NOMO-1 (cell line): ENCODE measurements around the gene WHRN.
A peak's percentile ranks its signal among the peaks of the same experiment; 100 is the strongest.

Experiments
- DNase-seq, 2 experiments: peaks; one replicate each; lab custom pipeline; 2025; ENCODE audit not compliant: unreplicated experiment in 2 of 2; lab: John Stamatoyannopoulos, UW

Gene WHRN

DNA sequence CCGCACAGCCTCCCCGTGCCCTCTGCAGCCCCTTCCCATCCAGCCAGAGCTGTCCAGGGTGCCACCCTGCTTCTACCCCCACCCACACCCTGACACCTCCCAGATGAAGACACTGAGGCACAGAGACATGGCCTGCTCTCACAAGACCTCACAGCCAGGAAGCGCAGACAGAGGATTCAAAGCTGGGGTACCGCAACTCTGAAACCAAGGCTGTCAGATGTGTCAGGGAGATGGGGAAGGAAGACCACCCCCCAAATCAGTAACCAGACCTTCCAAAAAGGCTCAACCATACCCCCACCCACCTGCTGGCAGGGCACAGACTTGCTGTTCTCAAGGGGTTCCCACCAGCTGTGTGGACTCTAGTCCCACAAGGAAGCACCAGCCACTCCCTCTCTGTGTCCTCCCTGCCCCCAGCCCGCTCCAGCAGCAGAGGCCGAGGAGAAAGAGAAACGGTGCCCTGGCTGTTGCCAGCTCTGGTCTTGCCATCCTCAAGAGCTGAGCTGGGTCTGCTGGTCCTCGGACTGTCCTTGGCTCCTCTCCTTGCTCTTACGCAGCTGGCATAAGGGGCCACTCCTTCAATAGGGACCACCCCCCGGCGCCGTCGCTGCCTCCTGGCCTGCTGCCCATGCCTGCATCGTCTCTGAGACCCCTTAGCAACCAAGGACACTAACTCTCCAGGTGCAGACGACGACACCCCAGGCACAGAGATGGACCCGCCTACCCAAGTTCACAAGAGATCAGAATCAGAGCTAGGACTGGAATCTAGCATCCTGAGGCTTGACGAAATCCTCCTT is 118.2 kb downstream of the WHRN start:
- no peak for DNase-seq

DNA sequence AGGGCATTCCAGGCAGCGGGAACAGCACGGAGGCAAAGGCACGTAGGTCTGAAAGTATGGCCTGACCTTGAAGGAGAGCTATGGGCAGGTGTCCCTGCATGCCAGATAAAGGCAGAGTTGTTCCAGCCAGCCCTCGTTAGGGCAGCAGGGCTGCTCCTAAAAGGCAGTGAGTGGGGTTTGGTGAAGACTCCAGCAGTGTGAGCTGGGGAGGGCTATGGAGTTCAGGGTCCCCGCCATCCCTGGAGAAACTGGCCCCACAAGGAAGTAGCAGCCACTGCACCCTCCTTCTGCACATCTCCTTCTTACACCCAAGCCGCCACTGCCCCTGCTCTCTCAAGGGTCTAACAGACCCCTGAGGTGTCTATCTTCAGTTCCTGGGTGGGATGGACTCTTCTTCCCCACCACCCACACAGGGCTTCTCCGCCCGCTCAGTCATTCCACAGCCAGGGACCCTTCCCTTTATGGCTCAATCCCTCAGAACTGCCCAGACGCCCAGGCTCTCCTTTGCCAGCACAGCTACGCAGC is 118.8 kb downstream of the WHRN start:
- DNase-seq, result no peak

DNA sequence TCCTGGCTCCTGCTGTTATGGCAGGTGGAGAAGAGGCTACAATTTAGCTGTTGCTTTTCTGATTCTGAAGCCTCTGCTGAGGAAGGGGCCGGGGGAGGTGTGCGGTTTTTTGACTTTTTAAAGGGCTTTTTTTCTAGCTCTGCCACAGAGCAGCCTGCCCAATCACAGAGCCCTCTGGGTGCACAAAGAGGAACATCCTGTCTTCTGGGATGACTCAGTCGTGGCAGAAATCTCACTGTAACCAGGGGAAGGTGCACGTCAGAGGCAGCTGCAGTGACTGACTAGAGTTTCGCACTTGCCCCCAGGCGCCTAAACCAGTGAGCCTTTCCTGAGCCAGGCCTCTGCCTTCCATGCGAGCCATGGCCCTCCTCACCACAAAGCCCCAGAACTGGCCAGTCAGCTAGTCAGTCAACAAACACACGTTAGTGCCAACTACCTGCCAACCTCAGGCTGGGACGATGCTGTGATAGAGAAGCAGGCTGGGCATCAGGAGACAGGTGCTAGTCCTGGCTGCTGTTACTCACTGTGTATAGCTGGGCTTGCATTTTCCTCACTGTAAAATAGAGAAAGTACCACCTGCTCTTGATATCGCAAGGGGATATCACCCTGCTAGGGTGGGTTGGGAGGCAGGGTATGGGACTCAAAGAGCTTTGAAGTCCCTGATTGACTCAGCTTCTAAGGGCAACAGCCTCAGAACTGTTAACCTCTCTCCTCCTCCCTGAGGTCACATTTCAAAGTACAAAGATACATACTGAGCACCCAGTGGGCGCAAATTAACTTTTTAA is 119.7 kb downstream of the WHRN start:
- DNase-seq, result peak; percentile 95 to 96

DNA sequence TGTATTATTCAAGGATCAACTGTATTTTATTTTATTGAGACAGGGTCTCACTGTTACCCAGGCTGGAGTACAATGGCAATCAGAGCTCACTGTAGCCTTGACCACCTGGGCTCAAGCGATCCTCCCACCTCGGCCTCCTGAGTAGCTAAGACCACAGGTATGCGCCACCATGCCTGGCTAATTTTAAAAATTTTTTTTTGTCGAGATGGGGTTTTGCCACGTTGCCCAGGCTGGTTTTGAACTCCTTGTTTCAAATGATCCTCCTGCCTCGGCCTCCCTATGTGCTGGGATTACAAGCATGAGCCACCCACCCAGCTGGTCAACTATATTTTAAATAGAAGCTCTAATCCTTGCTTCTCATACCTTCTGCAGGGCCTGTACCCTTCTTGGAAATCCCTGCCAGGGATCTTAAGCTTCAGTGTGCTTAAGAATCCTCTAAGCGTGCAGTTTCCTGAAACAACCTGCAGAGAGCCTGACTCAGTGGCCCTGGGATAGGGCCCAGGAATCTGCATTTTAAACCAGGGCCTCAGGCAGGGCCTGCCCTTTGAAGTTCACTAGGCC is 120.4 kb downstream of the WHRN start:
- no peak for DNase-seq

DNA sequence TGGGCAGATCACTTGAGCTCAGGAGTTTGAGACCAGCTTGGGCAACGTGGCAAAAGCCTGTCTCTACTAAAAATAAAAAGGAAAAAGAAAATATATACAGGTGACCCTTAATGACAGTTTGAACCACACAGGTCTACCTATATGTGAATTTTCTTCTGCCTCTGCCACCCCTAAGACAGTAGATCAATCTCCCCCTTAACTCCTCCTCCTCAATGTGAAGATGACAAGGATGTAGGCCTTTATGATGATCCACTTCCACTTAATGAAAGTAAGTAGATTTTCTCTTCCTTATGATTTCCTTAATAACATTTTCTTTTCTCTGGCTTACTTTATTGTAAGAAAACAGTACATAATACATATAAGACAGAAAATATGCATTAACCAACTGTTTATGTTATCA is 120.9 kb downstream of the WHRN start:
- no peak for DNase-seq

DNA sequence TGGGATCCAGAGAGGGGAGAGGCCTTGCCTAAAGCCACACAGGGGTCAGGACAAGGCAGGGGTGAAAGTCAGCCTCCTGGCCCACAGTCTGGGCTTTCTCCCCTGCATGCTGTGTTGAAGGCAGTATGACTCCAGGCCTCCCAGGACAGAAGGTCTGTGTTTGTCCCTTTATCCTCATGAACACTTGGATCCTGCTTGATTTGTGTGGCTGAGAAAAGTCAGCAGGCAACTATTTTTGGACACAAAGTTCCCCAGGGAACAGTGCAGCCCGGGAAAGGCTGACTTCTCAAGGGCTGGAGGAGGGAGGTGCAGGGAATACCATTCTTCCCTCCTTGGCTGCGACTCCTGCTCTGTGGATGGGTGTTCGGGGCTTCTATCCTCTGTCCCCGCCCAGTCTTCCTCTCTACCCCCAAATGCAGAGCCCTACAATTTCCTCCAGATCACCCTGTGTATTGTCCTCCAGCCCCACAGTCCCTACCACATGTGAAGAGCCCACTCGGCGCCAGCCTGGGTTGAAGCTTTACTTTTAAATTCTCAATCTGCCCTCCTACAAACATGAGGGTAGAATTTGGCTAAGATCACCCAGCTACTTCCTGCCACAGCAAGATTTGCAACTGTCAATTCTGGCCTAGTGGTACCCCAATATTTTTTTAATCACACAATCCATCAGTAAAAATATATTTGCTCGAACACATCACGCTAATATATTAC is 121.6 kb downstream of the WHRN start:
- no peak for DNase-seq

DNA sequence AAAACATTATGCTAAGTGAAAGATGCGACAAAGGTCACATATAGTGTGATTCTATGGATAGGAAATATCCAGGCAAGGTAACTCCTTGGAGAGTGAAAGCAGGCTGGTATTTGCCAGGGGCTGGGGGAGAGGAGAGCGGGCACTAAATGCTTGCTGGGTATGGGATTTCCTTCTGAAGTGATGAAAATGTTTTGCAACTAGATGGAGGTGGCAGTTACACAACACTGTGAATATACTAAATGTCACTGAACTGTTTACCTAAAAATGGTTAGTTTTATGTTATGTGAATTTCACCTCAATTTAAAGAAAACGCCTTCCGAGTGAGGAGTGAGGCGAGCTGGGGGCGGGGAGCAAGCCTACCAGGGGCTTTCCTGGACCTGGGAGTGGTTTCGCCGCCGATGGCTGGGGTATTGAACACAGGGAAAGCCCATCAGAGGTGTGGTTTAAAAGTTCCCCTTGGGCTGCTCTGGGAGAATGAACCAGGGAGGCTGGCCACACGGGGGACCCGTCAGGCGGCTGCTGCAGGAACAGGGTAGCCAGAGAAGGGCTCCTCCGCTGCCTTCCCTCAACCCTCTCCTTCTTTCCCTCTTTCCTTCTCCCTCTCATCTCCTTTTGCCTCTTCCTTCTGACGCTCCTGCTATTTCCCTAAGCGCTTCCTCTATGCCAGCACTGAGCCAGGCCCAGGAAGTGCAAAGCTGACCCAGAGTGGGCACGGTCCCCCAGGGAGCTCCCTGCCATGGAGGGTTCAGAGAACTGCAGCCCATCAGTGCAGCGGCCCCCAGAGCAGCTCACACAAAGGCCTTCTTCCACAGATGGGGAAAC is 122.4 kb downstream of the WHRN start:
- DNase-seq, result peak; percentile 20 to 48

DNA sequence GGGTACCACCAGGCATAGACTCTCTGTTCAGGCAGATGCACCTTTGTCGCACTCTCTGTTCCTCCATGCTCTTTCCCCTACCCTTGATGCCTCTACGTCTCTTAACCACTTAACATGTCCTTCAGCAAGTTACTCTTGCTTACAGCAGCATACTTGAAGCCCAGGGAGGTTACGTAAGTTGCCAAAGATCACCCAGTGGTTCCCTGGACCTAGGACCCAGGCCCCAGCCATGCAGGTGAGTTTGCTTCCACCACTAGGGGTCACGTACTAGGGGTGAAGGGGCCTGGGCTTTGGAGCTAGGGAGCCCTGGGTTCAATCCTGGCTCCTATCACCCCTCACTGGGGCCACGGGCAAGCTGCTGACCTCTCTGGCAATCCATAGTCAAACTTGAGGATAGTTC is 126.4 kb downstream of the WHRN start:
- no peak for DNase-seq

DNA sequence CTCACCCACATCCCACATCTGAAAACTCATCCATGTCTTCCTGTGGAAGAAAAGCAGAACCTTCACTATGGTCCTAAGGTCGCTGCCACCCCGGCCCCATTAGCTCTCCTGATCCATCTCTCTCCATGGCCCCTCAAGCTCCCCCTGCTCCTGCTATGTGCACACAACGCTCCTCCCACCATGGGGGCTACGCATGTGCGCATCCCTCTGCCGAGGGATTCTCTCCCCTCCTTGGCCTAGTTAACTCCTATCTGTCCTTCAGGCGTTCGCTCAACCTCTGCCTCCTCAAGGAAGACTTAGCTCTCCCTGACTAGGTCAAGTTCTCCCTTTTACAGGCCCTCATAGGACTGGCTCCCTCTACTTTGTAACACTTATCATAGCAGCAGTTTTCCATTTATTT is 127.3 kb downstream of the WHRN start:
- DNase-seq, result no peak

DNA sequence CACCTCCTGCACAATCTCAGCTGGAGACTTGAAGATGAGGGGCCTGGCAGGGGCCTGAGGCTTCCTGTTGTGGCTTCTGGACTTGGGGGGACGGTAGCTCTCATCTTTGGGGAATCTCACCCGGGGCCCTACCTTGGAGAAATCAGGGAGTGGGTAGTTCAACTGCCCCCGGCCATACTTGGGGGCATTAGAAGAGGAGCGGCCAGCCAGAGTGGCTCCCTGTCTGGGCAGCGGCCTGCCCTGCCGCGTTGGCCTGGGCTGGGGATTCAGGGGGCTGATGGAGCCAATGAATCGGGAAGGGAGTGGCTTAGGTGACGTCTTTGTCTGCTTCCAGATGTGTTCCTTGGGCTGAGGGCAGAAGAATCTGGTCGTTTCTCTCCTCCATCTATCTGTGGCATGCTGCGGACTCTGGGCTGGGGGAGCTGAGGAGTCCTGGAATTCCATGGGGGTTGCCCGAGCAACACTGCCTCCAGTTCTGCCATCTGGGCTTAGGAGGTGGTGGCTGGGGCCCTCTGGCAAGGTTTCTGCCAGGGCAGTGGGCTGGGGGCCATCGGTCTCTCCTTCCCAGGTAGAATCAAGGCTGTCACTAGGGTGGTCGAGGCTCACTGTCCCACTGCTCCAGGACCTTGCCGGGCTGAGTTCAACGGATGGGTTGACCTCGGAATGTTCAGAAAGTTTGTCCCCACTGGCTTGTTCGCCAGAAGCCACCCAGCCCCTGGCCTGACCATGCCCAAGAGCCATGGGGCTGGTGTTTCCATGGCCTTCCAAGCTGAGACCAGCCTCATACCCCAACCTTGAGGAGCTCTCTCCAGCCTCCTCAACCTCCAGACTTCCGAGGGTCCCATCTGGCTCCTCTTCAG is 128.5 kb downstream of the WHRN start:
- no peak for DNase-seq

DNA sequence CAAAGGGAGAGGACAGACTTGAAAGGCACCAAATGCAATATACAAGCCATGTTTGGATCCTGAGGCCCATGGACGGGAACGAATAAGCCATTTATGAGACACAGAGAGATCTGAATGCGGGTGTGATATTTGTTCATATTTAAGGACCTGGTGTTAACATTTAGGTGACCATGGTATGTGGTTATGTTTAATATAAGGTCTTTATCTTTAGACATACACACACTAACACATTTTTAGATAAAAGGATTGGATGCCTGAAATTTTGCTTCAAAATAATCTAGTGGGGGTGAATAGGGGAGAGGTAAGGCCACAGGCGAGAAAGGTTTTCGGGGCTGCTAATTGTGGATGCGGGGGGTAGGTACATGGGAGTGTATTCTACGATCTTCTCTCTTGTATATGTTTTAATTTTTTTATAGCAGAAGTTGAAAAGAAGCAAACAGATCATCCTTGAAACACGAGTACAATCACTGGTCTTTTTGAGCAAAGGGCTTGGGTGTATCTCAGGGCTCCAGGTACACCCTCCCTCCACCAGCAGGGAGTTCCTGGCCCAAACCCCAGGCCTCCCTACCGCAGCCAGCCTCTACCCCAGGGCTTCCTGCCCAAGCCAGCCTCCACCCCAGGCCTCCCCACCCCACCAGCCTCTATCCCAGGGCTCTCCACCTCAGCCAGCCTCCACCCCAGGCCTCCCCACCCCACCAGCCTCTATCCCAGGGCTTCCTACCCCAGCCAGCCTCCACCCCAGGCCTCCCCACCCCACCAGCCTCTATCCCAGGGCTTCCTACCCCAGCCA is 129.7 kb downstream of the WHRN start:
- DNase-seq, result no peak

DNA sequence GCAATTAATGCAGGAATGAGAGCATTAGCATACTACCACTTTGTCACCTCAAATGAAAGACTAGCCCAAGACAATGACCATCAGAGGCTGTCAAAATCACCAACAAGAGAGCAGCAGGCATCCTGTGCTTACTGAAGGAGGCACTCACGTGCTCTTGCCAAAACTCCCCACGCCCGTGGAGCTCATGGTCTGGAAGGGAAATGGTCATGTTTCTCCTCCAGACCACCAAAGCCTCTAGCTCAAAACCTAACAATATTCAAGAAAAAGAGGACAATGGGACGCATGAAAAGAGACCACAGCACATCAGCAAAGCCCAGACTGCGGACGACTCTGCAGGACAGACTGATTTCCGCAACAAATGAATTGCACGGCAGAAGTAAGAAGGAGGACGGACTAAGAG is 130.3 kb downstream of the WHRN start:
- DNase-seq, result no peak

DNA sequence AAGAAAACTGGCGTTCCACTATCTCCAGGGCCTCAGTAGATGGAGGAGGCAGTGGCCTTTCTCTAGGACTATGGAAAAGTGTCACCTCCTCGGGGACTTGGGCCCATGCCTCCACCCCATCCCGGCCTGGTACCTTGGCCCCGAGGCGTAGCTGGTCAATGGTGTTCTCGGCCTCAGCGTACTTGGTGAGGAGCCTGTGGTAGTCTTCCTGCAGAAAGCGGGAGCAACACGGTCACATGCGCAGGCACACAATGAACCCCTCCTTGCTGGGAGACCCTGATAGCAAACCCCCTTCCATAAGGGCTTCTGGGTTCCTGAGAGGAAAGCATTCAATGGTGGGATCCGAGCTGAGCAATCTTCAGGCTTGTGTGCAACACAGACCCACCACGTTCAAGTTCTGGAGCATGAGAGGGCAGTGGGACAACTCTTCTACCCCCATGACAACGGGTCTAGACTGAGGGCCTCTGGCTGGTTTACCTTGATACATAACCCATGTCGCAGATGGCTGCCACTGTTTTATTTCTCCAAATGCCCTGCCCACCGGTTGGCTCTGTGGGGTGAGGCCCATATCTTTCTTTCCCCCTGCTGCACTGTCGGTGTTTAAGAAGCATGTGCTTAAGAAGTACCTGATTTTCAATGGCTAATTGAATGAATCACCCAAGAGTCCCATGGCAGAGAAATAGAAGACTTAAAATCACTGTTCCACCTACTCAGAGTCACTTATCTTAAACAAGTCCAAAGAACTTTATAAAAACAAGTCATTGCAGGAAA is 131.1 kb downstream of the WHRN start:
- DNase-seq, result no peak

DNA sequence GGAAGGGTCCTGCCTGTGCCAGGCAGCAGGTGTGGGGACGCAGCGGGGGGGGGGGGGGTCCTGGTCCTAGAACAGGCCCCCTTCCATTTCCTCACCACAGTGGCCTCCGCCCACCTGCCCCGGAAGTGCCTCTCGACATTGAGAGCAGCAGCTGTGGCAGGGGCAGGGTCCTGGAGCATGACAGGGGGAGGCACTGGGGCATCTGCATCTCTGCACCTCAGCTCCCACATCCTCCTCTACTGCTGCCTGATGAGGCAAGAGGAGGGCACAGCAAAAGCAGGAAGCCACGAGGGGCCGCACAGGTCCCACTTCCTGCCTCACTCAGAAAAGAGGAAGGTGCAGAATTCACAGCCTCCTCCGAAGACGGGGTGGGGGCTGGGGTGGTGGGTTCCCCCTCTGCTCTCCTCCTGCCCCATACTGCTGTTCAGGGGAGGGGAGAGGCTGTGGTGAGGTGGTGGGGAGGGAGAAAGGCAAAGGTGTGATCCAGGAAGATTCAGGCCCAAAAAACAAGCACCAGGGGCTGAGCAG is 132.3 kb downstream of the WHRN start:
- peak; percentile 94 to 95 for DNase-seq

DNA sequence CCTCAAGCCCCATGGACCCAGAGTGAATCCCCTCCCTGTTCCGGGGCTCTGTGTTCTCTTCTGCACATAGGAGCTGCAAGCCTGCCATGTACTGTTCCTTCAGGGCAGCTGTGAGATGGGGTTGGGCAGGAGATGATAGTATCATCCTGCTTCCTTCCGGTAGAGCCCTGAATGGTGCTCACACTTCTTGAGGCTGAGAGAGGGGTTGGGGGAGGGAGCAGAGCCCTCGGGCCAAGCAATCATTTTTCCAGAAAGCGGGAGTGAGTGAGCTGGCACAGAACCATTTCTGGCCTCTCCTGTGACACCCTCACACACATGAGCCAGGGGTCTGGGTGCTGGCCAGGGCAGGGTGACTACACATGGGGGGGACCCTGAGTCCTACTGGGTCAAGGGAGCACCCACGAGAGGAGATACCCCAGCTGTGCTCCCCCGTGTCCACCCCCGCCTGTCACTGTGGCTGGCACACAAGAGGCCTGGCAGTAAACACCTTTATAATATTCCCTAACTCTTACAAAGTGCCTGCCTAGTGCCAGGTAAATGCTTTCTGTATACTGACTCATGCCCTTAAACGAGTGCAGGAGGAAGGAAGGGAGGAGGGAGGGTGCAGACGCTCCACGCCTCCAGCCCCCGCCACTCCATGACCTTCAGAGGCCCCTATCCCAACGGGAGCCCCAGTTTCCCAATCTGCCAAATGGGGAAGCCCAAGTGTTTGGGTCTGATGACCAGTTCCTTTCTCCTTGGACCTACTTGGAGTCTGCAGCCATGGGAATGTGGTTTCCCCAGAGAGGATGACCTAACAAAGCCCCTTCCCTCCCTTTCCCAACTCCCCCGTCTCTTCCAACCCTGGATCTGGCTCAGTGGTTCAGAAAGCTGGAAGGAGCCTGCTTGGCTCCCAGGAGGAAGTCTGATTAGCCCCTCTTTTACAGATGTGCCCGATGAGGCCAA is 133.0 kb downstream of the WHRN start:
- DNase-seq, result peak; percentile 41 to 60

DNA sequence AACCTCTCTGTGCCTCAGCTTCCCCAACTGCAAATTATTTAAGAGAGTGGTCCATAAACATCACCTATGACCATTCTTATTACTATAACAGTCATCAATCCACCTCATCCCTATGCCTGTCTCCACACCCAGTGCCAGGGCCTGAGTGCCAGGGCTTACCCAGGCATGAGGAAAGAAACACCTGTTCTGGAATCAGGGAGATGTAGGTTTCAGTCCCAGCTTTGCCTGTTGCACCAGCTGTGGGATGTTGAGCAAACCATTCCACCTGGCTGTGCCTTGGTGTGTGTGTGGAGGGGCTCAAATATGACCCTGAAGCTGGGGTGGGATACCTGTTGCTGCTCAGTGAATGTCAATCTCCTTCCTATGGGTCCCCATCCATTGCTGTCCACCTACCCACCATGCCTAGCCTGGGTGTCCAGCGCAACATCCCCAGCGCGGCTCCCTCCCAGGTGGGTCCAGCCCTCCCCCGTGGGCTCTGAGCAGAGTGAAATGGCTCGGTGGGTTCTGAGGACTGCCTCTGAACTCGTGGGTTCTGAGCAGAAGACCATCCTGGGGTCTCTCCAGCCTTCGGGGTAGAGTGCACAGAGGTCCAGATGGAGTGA is 133.8 kb downstream of the WHRN start:
- no peak for DNase-seq
